ENCODE measurements around the gene NEGR1.

GRCh38 chr1:71657891-71658679, 624.3 kb downstream of the NEGR1 start:
- TF ChIP-seq CTCF (conservative IDR thresholded peaks at IDR 0.05; ENCODE audit: low read depth in 2 of 2) (no peak), POLR2AphosphoS5 (IDR thresholded peaks at IDR 0.05; ENCODE audit: low read depth) (no peak), REST (IDR thresholded peaks at IDR 0.05; ENCODE audit: unreplicated experiment) (no peak), EZH2phosphoT487 (IDR thresholded peaks at IDR 0.05; ENCODE audit: unreplicated experiment) (no peak), EZH2 (IDR thresholded peaks at IDR 0.05; ENCODE audit: low read depth, unreplicated experiment) (no peak), ZNF114 (CRISPR knock-in tag; IDR thresholded peaks at IDR 0.05) (no peak), JUNB (IDR thresholded peaks at IDR 0.05; ENCODE audit: unreplicated experiment) (no peak), CREB1 (CRISPR knock-in tag; IDR thresholded peaks at IDR 0.05; ENCODE audit: low read depth) (no peak), ETS1 (IDR thresholded peaks at IDR 0.05) (no peak)

All from GM23338 (cell line).